ENCODE data around the gene SLC15A1. TPM values are rescaled to one million over a fixed set of nuclear protein-coding genes. Genes with fewer than 3 reads are reported as not detected.

SLC15A1 gene
- polyA plus RNA-seq, 1 donor (not counting 4 experiments of a cell fraction or from before 2014, with no cell fraction given): 0.10 TPM

DNA sequence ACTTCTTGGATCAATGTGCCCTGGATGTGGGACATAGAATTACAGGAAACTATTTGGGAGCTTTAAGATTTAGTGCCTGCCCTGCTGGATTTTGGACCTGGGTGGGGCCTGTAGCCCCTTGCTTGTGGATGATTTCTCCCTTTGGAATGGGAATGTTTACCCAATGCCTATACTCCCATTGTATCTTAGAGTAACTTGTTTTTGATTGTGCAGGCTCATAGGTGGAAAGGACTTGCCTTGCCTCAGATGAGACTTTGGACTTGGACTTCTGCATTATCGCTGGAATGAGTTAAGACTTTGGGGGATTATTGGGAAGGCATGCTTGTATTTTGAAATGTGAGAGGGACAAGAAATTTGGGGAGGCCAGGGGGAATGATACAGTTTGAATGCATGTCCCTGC, 13.5 kb downstream of the SLC15A1 start:
- TF ChIP-seq, protein P1, sequence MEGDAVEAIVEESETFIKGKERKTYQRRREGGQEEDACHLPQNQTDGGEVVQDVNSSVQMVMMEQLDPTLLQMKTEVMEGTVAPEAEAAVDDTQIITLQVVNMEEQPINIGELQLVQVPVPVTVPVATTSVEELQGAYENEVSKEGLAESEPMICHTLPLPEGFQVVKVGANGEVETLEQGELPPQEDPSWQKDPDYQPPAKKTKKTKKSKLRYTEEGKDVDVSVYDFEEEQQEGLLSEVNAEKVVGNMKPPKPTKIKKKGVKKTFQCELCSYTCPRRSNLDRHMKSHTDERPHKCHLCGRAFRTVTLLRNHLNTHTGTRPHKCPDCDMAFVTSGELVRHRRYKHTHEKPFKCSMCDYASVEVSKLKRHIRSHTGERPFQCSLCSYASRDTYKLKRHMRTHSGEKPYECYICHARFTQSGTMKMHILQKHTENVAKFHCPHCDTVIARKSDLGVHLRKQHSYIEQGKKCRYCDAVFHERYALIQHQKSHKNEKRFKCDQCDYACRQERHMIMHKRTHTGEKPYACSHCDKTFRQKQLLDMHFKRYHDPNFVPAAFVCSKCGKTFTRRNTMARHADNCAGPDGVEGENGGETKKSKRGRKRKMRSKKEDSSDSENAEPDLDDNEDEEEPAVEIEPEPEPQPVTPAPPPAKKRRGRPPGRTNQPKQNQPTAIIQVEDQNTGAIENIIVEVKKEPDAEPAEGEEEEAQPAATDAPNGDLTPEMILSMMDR (optimal IDR thresholded peaks at IDR 0.05 in 1 of 3, IDR thresholded peaks at IDR 0.05 in 1 of 3, conservative IDR thresholded peaks at IDR 0.05 in 1 of 3; ENCODE audit: extremely low read depth in 1 of 3, insufficient read depth in 2 of 3, low read length in 3 of 3): no peak
- TF ChIP-seq EZH2 (IDR thresholded peaks at IDR 0.05; ENCODE audit: low read length): no peak
- Histone ChIP-seq H3K9me1 (ENCODE audit: control insufficient read depth, extremely low read depth, insufficient read depth, low read length) (no peaks in the 10 kb centered on the region), H3K4me3 (ENCODE audit: control insufficient read depth in 2 of 3, extremely low read depth in 1 of 3, insufficient read depth in 2 of 3, low read depth in 1 of 3, low read length in 3 of 3) (no peak overlapping the region), H3K9me3 (ENCODE audit: control insufficient read depth, low read depth, low read length) (no peaks in the 10 kb centered on the region), H4K20me1 (ENCODE audit: control insufficient read depth, extremely low read depth, insufficient read depth, low read length) (no peaks in the 10 kb centered on the region), H3K9ac (ENCODE audit: control insufficient read depth, extremely low read depth, insufficient read depth, low read length) (no peak overlapping the region), H3K4me1 (ENCODE audit: control insufficient read depth, extremely low read depth, insufficient read depth, low read length) (no peaks in the 10 kb centered on the region), H3K4me2 (ENCODE audit: control insufficient read depth, extremely low read depth, insufficient read depth, low read depth, low read length) (no peak overlapping the region), H3K27ac (ENCODE audit: control insufficient read depth, insufficient read depth, low read length) (no peak overlapping the region), H2AFZ (ENCODE audit: control insufficient read depth, low read length) (no peak overlapping the region), H3K27me3 (ENCODE audit: control insufficient read depth, extremely low read depth, insufficient read depth, low read length) (peaks cover 5% of the 10 kb centered on the region), H3K79me2 (ENCODE audit: control insufficient read depth, insufficient read depth, low read length) (no peaks in the 10 kb centered on the region), H3K36me3 (ENCODE audit: control insufficient read depth in 2 of 2, extremely low read depth in 1 of 2, insufficient read depth in 2 of 2, low read length in 2 of 2) (no peaks in the 10 kb centered on the region)
- dilution Hi-C loops (cut with MboI; ENCODE audit: extremely low pct_ligation_motif_present, low sequenced_read_pairs): no loop called here
- DNase-seq (ENCODE audit: low read depth, low spot score) (no peak), FAIRE-seq (no peak)

- no peaks in the 10 kb centered on the region for H3K9me1 ChIP-seq (ENCODE audit: control insufficient read depth, extremely low read depth, insufficient read depth, low read length)
- no peaks in the 10 kb centered on the region for H3K36me3 ChIP-seq (ENCODE audit: control insufficient read depth in 2 of 2, extremely low read depth in 1 of 2, insufficient read depth in 2 of 2, low read length in 2 of 2)
- no peak overlapping the region for H3K27ac ChIP-seq (ENCODE audit: control insufficient read depth, insufficient read depth, low read length)
- no peak overlapping the region for H2AFZ ChIP-seq (ENCODE audit: control insufficient read depth, low read length)
- H3K9ac ChIP-seq (ENCODE audit: control insufficient read depth, extremely low read depth, insufficient read depth, low read length): no peak overlapping the region
- H4K20me1 ChIP-seq (ENCODE audit: control insufficient read depth, extremely low read depth, insufficient read depth, low read length): no peaks in the 10 kb centered on the region
- dilution Hi-C loops (cut with MboI; ENCODE audit: extremely low pct_ligation_motif_present, low sequenced_read_pairs): no loop called here
- H3K79me2 ChIP-seq (ENCODE audit: control insufficient read depth, insufficient read depth, low read length): no peaks in the 10 kb centered on the region
- no peaks in the 10 kb centered on the region for H3K9me3 ChIP-seq (ENCODE audit: control insufficient read depth, low read depth, low read length)
- no peak overlapping the region for H3K4me2 ChIP-seq (ENCODE audit: control insufficient read depth, extremely low read depth, insufficient read depth, low read depth, low read length)
- FAIRE-seq (no peak), DNase-seq (ENCODE audit: low read depth, low spot score) (no peak)
- TF ChIP-seq, protein P1 (optimal IDR thresholded peaks at IDR 0.05 in 1 of 3, IDR thresholded peaks at IDR 0.05 in 1 of 3, conservative IDR thresholded peaks at IDR 0.05 in 1 of 3; ENCODE audit: extremely low read depth in 1 of 3, insufficient read depth in 2 of 3, low read length in 3 of 3): no peak
- no peak for TF ChIP-seq EZH2 (IDR thresholded peaks at IDR 0.05; ENCODE audit: low read length)
- peaks cover 5% of the 10 kb centered on the region for H3K27me3 ChIP-seq (ENCODE audit: control insufficient read depth, extremely low read depth, insufficient read depth, low read length)
- no peaks in the 10 kb centered on the region for H3K4me1 ChIP-seq (ENCODE audit: control insufficient read depth, extremely low read depth, insufficient read depth, low read length)
- H3K4me3 ChIP-seq (ENCODE audit: control insufficient read depth in 2 of 3, extremely low read depth in 1 of 3, insufficient read depth in 2 of 3, low read depth in 1 of 3, low read length in 3 of 3): no peak overlapping the region
Measured at GRCh38 chr13:98738213-98738612, 14.3 kb downstream of the SLC15A1 start.

All from keratinocyte (primary cell).